HFF-Myc (cell line): ENCODE results near the gene SETD3.

Experiments used
- DNase-seq: peaks from one replicate; pipeline ENCODE4 v3.0.0-alpha.2; 2011; ENCODE audit warnings: low read depth; ENCODE audit errors: extremely low read depth
- H3K4me3 ChIP-seq: replicated peaks from 2 replicates; pipeline ENCODE4 v1.5.1; 2011; ENCODE audit warnings: low read depth, mild to moderate bottlenecking, control low read depth, low read length
- CTCF ChIP-seq: IDR thresholded peaks from 2 replicates; pipeline ENCODE4 v1.5.1; 2012; ENCODE audit warnings: mild to moderate bottlenecking, low read depth, low read length, control low read depth; ENCODE audit errors: missing control alignments

The SETD3 gene

GRCh38 chr14:99512110-99512449, 31.4 kb upstream of the SETD3 start:
- TF ChIP-seq CTCF, result no peak
- no peak for DNase-seq
- H3K4me3 ChIP-seq, result no peak overlapping the region

DNA sequence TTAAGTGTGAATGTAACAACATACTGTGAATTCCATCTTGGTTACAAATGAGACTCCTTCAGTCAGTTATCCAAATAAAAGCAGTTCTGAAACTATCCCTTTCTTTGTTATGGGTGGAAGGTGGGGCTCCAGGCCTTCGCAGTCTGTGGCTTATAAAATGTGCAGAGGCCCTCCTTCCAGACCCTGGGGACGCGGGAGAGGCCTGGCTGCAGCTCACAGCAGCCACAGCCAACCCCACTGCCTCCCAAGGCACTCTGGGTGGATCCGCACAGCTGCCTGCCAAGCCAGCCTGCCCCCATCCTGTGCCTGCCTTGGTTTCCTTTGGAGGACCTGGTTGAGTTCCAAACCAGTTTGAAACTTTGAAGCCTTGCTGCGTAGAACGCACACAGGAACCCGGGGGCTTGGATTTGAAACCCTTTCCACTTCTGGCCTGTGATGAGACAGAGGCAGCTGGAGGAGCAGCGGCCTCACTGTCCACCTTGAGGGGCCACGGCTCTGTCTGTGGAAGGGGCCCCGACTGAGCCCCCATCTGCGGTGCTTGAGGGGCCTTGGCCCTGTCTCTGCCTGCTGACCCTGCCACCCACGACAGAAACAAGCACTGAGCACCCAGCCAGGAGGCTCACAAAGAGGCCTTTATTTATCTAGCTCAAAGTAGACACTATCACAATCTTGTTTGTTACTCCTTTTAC, 30.9 kb upstream of the SETD3 start:
- no peak for TF ChIP-seq CTCF
- H3K4me3 ChIP-seq, result no peak overlapping the region
- DNase-seq, result no peak

GRCh38 chr14:99510556-99511139, 30.0 kb upstream of the SETD3 start:
- TF ChIP-seq CTCF, result no peak
- H3K4me3 ChIP-seq, result no peak overlapping the region
- DNase-seq, result no peak

GRCh38 chr14:99509871-99510555, 29.4 kb upstream of the SETD3 start:
- no peak for TF ChIP-seq CTCF
- no peak overlapping the region for H3K4me3 ChIP-seq
- no peak for DNase-seq

DNA sequence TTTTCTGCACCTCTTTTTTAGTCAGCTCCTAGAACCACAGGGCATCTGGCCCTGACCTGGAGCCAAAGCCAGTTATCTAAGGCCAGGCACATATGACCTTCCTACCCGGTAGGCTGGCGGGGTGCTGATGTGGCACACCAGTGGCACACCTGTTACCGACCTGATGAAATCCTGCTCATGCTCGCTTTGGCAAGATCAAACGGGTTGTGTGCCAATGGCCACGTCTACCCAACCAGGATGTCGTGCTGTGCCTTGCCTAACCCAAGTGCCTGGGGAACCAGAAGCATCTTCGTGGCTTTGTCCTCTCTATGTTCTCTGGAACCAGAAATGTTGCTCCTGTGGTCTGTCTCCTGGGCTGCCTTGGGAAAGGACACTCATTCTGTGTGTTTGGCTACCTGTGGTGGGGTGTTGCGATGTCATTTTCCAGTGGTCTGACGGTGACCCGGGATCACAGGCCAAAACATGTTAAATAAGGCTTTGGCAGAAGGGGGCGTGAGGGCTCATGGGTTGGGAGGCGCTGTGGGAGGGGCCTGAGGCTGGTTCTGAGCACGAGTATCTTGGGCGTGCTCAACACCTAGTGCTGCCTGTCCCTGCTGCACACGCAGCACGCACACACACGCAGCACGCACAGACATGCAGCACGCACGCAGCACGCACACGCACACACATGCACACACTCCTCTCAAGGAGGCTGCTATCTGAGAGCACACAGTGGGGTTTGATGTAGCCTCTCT, 28.4 kb upstream of the SETD3 start:
- no peak overlapping the region for H3K4me3 ChIP-seq
- no peak for DNase-seq
- no peak for TF ChIP-seq CTCF

GRCh38 chr14:99507860-99508640, 27.4 kb upstream of the SETD3 start:
- DNase-seq, result no peak
- TF ChIP-seq CTCF, result no peak
- no peak overlapping the region for H3K4me3 ChIP-seq
